Dendritic cell treated with granulocyte-macrophage colony-stimulating factor and Interleukin-4, amounts not matched to agents 40 ng/mL and 50 ng/mL, for 4 days (primary cell): ENCODE measurements around the gene RAD51AP2.

ENCODE experiments used
- H3K27ac Mint-ChIP-seq: one replicate; pipeline ENCODE4 v1.8.0; 2022; ENCODE audit warnings: mild to moderate bottlenecking, mixed read lengths
- H3K27me3 Mint-ChIP-seq: one replicate; pipeline ENCODE4 v1.8.0; 2022; ENCODE audit warnings: mild to moderate bottlenecking, mixed read lengths
- H3K36me3 Mint-ChIP-seq: one replicate; pipeline ENCODE4 v1.8.0; 2022; ENCODE audit warnings: low read depth, mixed read lengths
- H3K4me1 Mint-ChIP-seq: one replicate; pipeline ENCODE4 v1.8.0; 2022; ENCODE audit warnings: low read depth, mixed read lengths
- H3K4me3 Mint-ChIP-seq: one replicate; pipeline ENCODE4 v1.8.0; 2022; ENCODE audit warnings: mild to moderate bottlenecking, moderate library complexity, mixed read lengths
- H3K9me3 Mint-ChIP-seq: one replicate; pipeline ENCODE4 v1.8.0; 2022; ENCODE audit warnings: mixed read lengths
- intact Hi-C: fragments of 100-400 bp; cut with micrococcal nuclease; formaldehyde crosslinking; loops from one replicate; pipeline ENCODE4 v1.15.0; 2022

Gene RAD51AP2

DNA sequence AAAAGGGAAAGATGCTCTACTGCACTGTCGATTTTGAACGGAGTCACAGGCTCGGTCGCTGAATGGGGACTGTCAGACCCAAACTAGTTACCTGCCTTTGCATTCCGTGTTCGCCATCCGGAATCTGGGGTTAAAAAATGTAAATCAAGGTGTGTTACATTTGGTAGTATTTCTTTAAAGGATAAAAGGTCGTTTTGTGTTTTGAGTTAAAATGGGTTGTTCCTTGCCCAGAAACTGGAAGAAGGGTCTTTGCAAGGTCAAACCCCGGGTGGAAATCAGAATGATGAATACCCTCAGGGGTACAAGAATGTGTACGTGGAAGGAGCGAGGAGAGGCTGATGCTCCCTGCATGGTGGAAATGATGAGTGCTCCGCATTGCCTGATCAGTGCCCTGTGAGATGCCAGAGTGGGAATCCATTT is 23.3 kb upstream of the RAD51AP2 start:
- H3K27me3 Mint-ChIP-seq, result peaks cover 56% of the 10 kb centered on the region
- intact Hi-C loops, result no loop called here
- H3K9me3 Mint-ChIP-seq, result no peaks in the 10 kb centered on the region
- H3K36me3 Mint-ChIP-seq, result no peaks in the 10 kb centered on the region
- H3K4me1 Mint-ChIP-seq, result peaks cover 4% of the 10 kb centered on the region
- H3K4me3 Mint-ChIP-seq, result no peak overlapping the region
- H3K27ac Mint-ChIP-seq, result no peak overlapping the region

DNA sequence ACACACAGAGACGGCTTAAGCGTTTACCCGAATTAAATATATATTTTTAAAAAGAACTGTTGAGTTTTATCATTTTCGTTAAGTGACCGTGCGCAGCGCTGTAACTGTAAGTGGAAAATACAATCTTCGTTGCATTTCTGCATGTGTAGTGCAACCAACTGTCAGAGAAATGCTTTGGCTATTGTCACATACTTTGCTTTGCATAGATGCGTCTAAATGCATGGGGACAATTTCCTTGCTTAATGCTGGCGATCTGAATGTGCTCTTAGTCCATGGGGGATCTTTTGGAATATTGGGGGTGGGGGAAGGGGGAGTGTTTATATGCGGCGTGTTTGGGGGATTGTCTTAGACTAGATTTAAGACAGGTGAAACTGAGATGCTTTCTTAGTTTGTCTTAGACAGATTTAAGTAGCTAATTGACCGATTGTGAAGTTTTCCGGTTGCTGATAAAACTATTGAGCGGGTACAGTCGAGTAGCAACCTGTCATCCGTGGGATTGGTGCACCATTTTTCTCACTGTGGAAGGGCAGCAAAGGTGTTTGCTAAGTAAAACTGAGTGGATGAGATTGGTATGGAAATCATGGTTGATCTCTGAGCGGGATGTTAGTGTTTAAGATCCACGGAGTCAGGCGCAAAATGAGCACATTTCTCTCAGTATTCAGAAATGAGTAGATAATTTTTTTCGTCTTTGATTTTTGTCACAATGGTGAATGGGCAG is 22.7 kb upstream of the RAD51AP2 start:
- Mint-ChIP-seq H3K4me1 (peaks cover 4% of the 10 kb centered on the region), H3K36me3 (no peaks in the 10 kb centered on the region), H3K4me3 (no peak overlapping the region), H3K9me3 (no peaks in the 10 kb centered on the region), H3K27me3 (peaks cover 59% of the 10 kb centered on the region), H3K27ac (no peak overlapping the region)
- intact Hi-C loops, result no loop called here

- no peaks in the 10 kb centered on the region for H3K36me3 Mint-ChIP-seq
- peaks cover 4% of the 10 kb centered on the region for H3K4me1 Mint-ChIP-seq
- H3K4me3 Mint-ChIP-seq, result no peak within 1 kb of the TSS
- intact Hi-C loops, result no loop called here
- H3K27me3 Mint-ChIP-seq, result peaks cover 61% of the 10 kb centered on the region
- no peak within 1 kb of the TSS for H3K27ac Mint-ChIP-seq
- H3K9me3 Mint-ChIP-seq, result no peaks in the 10 kb centered on the region
These were observed 22.0 kb upstream of the RAD51AP2 start, which contains the start of gene VSNL1 for GRCh38 chr2:17540093-17540812. Gene VSNL1, plus strand, starts transcription at chr2:17540696. Its CDS starts 51,379 bp downstream, at chr2:17592075.

- intact Hi-C loops, result no loop called here
These were observed 21.4 kb upstream of the RAD51AP2 start for GRCh38 chr2:17539611-17540092.

GRCh38 chr2:17538844-17539554 is 20.8 kb upstream of the RAD51AP2 start:
- Mint-ChIP-seq H3K4me1 (peaks cover 4% of the 10 kb centered on the region), H3K4me3 (no peak overlapping the region), H3K27me3 (peaks cover 61% of the 10 kb centered on the region), H3K36me3 (no peaks in the 10 kb centered on the region), H3K27ac (no peak overlapping the region), H3K9me3 (no peaks in the 10 kb centered on the region)
- intact Hi-C loops, result no loop called here

More at GRCh38 chr2:17539611-17540092, 21.4 kb upstream of the RAD51AP2 start:
- peaks cover 61% of the 10 kb centered on the region for H3K27me3 Mint-ChIP-seq
- no peaks in the 10 kb centered on the region for H3K36me3 Mint-ChIP-seq
- no peaks in the 10 kb centered on the region for H3K9me3 Mint-ChIP-seq
- no peak overlapping the region for H3K4me3 Mint-ChIP-seq
- no peak overlapping the region for H3K27ac Mint-ChIP-seq
- peaks cover 4% of the 10 kb centered on the region for H3K4me1 Mint-ChIP-seq

- intact Hi-C loops, result no loop called here
- peaks cover 4% of the 10 kb centered on the region for H3K4me1 Mint-ChIP-seq
- peaks cover 58% of the 10 kb centered on the region for H3K27me3 Mint-ChIP-seq
- H3K9me3 Mint-ChIP-seq, result no peaks in the 10 kb centered on the region
- H3K36me3 Mint-ChIP-seq, result no peaks in the 10 kb centered on the region
- H3K27ac Mint-ChIP-seq, result no peak overlapping the region
- H3K4me3 Mint-ChIP-seq, result no peak overlapping the region
These were observed 20.0 kb upstream of the RAD51AP2 start for GRCh38 chr2:17538022-17538843.

DNA sequence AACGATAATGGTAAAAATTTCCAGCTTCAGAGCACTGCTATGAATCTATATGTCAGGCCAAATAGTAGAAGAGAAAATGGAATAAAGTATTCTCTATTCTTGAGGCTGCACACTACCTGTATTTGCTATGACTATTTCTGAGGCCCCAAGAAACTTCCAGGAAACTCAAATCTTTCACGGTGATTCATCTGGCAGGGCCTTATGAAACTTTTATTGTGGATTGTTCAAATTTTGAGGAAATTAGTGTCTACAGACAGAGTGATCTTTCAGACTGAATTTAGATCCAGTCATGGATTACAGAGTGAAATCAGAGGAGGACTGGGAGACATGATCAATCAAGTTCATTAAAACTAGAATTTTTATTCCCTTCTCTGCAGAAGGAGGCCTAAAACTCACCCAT is 18.2 kb upstream of the RAD51AP2 start:
- intact Hi-C loops, result no loop called here
- no peaks in the 10 kb centered on the region for H3K9me3 Mint-ChIP-seq

DNA sequence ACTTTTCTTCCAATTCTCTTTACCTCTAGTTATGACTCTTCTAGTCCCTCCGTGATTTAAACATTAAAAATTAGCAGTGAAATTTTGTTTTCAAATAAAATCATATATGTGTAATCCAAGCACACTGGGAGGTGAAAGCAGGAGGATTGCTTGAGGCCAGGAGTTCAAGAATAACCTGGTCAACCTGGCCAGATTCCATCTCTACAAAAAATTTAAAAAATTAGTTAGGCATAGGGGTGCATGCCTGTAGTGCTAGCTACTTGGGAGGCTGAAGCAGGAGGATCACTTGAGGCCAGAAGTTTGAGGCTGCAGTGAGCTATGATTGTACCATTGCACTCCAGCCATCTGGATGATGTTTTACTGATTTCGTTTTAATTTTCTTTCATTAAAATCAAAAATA is 15.3 kb upstream of the RAD51AP2 start:
- intact Hi-C loops, result no loop called here
- Mint-ChIP-seq H3K27me3 (peaks cover 22% of the 10 kb centered on the region), H3K36me3 (no peaks in the 10 kb centered on the region), H3K27ac (no peak overlapping the region), H3K4me1 (no peaks in the 10 kb centered on the region), H3K4me3 (no peak overlapping the region), H3K9me3 (no peaks in the 10 kb centered on the region)

More for the DNA sequence above, 18.2 kb upstream of the RAD51AP2 start:
- Mint-ChIP-seq H3K36me3 (no peaks in the 10 kb centered on the region), H3K27me3 (peaks cover 49% of the 10 kb centered on the region), H3K27ac (no peak overlapping the region), H3K4me3 (no peak overlapping the region), H3K4me1 (peaks cover 4% of the 10 kb centered on the region)

DNA sequence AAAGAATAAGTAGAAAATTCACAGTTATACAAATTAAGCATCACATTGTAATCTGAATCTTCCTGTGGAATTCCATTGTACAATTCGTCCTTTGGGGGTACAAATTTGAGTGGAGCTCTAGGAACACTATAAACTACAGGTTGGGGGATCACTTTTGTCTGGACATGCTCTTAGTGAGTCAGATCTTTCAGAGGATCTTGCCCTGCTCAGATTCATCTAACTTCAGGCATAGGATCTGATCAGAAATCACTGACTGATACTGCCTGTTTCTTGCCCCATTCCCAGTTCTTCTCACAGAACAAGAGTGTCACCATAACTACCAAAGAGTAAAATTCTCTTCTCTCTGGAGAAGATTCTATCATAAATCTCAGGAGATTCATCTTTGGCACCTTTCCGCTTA is 11.5 kb upstream of the RAD51AP2 start:
- Mint-ChIP-seq H3K27ac (no peak overlapping the region), H3K9me3 (no peaks in the 10 kb centered on the region), H3K4me3 (no peak overlapping the region), H3K4me1 (no peaks in the 10 kb centered on the region), H3K27me3 (peaks cover 4% of the 10 kb centered on the region), H3K36me3 (no peaks in the 10 kb centered on the region)
- intact Hi-C loops, result no loop called here

DNA sequence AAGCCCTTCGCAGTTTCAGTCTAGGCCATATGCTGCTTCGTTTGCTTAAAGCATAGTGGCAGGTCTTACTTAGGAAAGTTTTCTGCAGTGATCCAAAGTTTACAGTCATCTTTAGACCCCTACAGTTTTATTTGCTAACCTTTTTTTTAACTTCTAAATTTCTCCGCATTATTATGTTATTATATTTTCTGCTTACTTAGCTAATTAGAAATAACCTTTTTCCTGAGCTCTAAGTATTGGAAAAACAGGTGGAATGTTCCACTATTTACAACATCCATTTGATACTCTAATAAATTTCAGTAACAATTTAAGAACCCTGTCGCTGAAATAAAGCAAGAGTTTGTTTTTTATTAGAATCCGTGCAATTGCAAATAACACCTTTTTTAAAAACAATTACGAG is 4.1 kb upstream of the RAD51AP2 start:
- Mint-ChIP-seq H3K27ac (no peak overlapping the region), H3K27me3 (peaks cover 28% of the 10 kb centered on the region), H3K36me3 (no peaks in the 10 kb centered on the region), H3K4me1 (no peaks in the 10 kb centered on the region), H3K4me3 (no peak overlapping the region), H3K9me3 (no peaks in the 10 kb centered on the region)
- intact Hi-C loops, result no loop called here

DNA sequence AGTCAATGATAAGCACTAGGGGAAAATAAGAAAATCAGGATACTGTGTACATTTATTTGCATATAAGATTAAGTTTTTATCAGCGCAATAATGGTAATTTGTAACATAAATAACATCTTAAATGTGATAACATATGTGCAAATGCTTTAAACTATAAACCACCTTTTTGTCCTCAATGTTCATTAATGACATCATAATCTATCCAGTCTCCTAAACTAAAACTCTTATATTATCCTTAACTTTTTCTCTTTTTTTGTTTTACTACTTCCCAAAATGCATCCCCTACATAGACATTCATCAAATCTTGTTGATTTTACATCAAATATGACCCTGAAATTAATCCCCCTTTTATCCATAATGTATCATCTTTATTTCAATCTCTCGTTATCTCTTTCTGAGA is 3.4 kb upstream of the RAD51AP2 start:
- no peaks in the 10 kb centered on the region for H3K4me1 Mint-ChIP-seq
- intact Hi-C loops, result no loop called here
- no peak overlapping the region for H3K4me3 Mint-ChIP-seq
- peaks cover 33% of the 10 kb centered on the region for H3K27me3 Mint-ChIP-seq
- no peak overlapping the region for H3K27ac Mint-ChIP-seq
- no peaks in the 10 kb centered on the region for H3K9me3 Mint-ChIP-seq
- no peaks in the 10 kb centered on the region for H3K36me3 Mint-ChIP-seq

- Mint-ChIP-seq H3K27ac (no peak overlapping the region), H3K36me3 (no peaks in the 10 kb centered on the region), H3K4me3 (no peak overlapping the region), H3K4me1 (no peaks in the 10 kb centered on the region), H3K9me3 (no peaks in the 10 kb centered on the region), H3K27me3 (peaks cover 33% of the 10 kb centered on the region)
- intact Hi-C loops, result no loop called here
These were observed 2.5 kb upstream of the RAD51AP2 start for GRCh38 chr2:17520761-17521160.

- Mint-ChIP-seq H3K27ac (no peak overlapping the region), H3K27me3 (peaks cover 30% of the 10 kb centered on the region), H3K4me1 (no peaks in the 10 kb centered on the region), H3K36me3 (no peaks in the 10 kb centered on the region), H3K4me3 (no peak overlapping the region), H3K9me3 (no peaks in the 10 kb centered on the region)
- intact Hi-C loops, result no loop called here
These were observed 1.2 kb upstream of the RAD51AP2 start for GRCh38 chr2:17519486-17519885.
